Panc1 (cell line): ENCODE data around the gene SNRNP48.

Experiments used
- CTCF ChIP-seq: fragments of 450-650 bp; IDR thresholded peaks from 2 replicates; pipeline ENCODE4 v1.5.1; 2017; ENCODE audit warnings: mild to moderate bottlenecking
- POLR2AphosphoS5 ChIP-seq: IDR thresholded peaks from 2 replicates; pipeline ENCODE4 v1.6.1; 2012; ENCODE audit warnings: mild to moderate bottlenecking, low read depth, low read length, moderate library complexity
- REST ChIP-seq, 2 experiments: IDR thresholded peaks; 2 replicates each; pipeline ENCODE4 v1.6.1; 2011 to 2012; ENCODE audit warnings: low read depth in 2 of 2, control low read depth in 1 of 2, low read length in 1 of 2, mild to moderate bottlenecking in 1 of 2, moderate library complexity in 1 of 2; ENCODE audit not compliant: insufficient read depth in 1 of 2
- SIN3A ChIP-seq: IDR thresholded peaks from 2 replicates; pipeline ENCODE4 v1.6.1; 2012; ENCODE audit warnings: low read depth, mild to moderate bottlenecking, low read length, moderate library complexity, borderline replicate concordance; ENCODE audit not compliant: insufficient read depth

- TF ChIP-seq CTCF (no peak), POLR2AphosphoS5 (no peak), REST (IDR thresholded peaks at IDR 0.05; ENCODE audit: insufficient read depth in 1 of 2, low read depth in 2 of 2, low read length in 1 of 2) (no peak), SIN3A (no peak)
Observed at GRCh38 chr6:7569082-7569481, 20.9 kb upstream of the SNRNP48 start.
